ENCODE data around the gene ALB. TPM values are rescaled to one million over a fixed set of nuclear protein-coding genes. Genes with fewer than 3 reads are reported as not detected.

Gene ALB
- total and polyA plus RNA-seq, 11 donors, result 0.21 to 3.3 (median 0.76) TPM; not detected in 6

DNA sequence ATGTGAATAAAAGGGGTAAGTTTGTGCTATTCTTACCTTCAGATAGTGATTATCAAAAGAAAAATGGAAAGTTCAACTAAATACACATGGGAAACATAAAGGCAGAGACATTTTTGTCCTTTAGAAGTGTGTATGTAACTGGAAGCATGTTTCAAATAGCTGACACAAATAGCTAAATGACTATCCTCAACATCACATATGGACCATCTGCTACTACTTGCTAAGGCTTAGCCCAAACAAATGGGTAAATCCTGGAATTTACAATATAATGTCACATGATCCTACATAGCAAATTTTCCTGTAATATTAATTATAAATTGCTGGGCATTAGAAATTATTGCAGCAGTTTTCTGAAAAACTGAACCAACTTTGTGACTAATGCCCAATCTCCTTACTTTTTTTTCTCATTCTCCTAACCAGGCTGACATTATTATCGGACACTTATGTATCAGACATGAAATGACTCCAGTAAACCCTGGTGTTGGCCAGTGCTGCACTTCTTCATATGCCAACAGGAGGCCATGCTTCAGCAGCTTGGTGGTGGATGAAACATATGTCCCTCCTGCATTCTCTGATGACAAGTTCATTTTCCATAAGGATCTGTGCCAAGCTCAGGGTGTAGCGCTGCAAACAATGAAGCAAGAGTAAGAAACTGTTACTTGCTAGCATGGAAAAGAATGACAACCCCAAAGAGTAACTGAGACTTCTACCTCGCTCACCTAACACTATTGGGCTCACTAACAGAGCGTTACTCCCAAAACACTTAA lies 48.1 kb downstream of the ALB start:
- no peak for TF ChIP-seq POLR2A (IDR thresholded peaks at IDR 0.05)
- TF ChIP-seq, protein P1, sequence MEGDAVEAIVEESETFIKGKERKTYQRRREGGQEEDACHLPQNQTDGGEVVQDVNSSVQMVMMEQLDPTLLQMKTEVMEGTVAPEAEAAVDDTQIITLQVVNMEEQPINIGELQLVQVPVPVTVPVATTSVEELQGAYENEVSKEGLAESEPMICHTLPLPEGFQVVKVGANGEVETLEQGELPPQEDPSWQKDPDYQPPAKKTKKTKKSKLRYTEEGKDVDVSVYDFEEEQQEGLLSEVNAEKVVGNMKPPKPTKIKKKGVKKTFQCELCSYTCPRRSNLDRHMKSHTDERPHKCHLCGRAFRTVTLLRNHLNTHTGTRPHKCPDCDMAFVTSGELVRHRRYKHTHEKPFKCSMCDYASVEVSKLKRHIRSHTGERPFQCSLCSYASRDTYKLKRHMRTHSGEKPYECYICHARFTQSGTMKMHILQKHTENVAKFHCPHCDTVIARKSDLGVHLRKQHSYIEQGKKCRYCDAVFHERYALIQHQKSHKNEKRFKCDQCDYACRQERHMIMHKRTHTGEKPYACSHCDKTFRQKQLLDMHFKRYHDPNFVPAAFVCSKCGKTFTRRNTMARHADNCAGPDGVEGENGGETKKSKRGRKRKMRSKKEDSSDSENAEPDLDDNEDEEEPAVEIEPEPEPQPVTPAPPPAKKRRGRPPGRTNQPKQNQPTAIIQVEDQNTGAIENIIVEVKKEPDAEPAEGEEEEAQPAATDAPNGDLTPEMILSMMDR (IDR thresholded peaks at IDR 0.05), result no peak
- Histone ChIP-seq H3K27ac (no peak overlapping the region), H3K27me3 (no peaks in the 10 kb centered on the region), H3K9me3 (no peaks in the 10 kb centered on the region), H3K4me1 (peaks cover 0 to 4% (median 0%) of the 10 kb centered on the region in 12 donors), H3K36me3 (no peaks in the 10 kb centered on the region), H3K4me3 (no peak overlapping the region)
- intact Hi-C loops (cut with DNase I), result no loop called here
- no peak for DNase-seq
- 83 to 90% (median 86%) methylated on average over 4 of the region's 4 CpGs for WGBS, 4 donors
- no peak for ATAC-seq

DNA sequence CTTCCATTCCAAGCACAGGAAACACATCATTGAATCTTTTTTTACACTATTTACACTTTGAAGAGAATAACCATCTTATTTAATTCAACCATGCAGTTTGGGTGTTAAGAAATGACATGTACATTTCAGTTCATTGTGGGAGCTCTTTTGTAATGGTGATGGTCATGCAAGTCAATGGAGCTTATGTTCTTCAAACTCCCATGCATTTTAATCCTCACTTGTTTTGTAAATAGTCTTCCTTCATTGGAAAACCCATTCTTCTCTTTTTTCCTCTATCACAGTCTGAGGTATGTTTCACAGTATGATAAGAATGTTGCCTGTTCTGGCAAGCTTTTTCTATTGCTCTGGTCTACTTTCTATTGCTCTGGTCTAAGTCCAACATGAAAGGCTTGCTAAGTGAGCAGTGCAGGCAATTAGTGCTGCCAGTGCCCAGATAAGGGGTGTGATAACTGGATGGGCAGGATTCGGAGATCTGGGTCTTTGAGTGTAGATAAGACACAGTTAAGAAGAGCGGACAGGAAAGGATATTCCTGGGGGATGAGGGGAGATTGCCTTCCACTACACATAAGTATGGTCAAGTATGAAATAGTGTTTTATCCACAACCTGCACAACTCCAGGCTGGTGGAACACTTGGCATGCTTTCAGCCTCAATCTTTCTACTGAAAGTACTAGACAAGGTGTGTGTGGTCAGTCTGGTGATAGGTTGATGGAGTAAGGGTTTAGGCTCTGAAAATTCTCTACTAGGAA lies 49.0 kb downstream of the ALB start:
- intact Hi-C loops (cut with DNase I), result no loop called here
- no peak overlapping the region for H3K27ac ChIP-seq
- H3K36me3 ChIP-seq, result no peaks in the 10 kb centered on the region
- H3K9me3 ChIP-seq, result no peaks in the 10 kb centered on the region
- H3K4me3 ChIP-seq, result no peak overlapping the region
- WGBS, 4 donors, result 44 to 57% (median 47%) methylated on average over 2 of the region's 2 CpGs
- ATAC-seq (no peak), DNase-seq (no peak)
- no peak for TF ChIP-seq POLR2A (IDR thresholded peaks at IDR 0.05)
- TF ChIP-seq, protein P1 (IDR thresholded peaks at IDR 0.05), result no peak
- H3K4me1 ChIP-seq, result peaks cover 0 to 4% (median 0%) of the 10 kb centered on the region in 12 donors
- no peaks in the 10 kb centered on the region for H3K27me3 ChIP-seq

DNA sequence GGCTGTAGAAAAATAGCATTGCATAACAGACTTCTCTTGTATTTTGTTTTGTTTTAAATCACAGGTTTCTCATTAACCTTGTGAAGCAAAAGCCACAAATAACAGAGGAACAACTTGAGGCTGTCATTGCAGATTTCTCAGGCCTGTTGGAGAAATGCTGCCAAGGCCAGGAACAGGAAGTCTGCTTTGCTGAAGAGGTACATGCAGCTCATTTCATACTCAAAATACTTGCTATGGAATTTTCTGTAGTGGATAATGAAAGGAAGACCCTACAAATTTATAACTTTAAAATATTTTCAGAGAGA lies 49.6 kb downstream of the ALB start:
- DNase-seq, result no peak
- no peak for ATAC-seq
- intact Hi-C loops (cut with DNase I), result no loop called here
- no peak overlapping the region for H3K4me3 ChIP-seq
- TF ChIP-seq, protein P1 (IDR thresholded peaks at IDR 0.05), result no peak
- TF ChIP-seq POLR2A (IDR thresholded peaks at IDR 0.05), result no peak
- H3K36me3 ChIP-seq, result no peaks in the 10 kb centered on the region
- no peaks in the 10 kb centered on the region for H3K9me3 ChIP-seq
- peaks cover 0 to 4% (median 0%) of the 10 kb centered on the region in 12 donors for H3K4me1 ChIP-seq
- no peak overlapping the region for H3K27ac ChIP-seq
- H3K27me3 ChIP-seq, result no peaks in the 10 kb centered on the region

DNA sequence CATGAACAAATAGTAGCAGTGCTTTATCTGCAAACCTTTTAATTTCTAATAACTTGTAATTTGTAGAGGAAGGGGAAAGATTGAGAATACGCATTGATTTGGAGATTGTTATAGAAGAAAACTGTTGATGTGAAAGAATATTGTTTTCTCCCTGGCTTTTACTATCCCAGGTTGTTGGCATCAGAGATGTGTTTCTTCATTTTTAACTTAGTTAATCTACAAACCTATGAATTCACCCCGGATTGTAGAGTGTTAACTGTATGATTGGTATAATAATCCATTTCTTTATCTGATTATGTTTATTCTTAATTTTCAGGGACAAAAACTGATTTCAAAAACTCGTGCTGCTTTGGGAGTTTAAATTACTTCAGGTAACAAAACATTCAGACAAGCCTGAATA lies 50.8 kb downstream of the ALB start:
- TF ChIP-seq POLR2A (IDR thresholded peaks at IDR 0.05), result no peak
- TF ChIP-seq, protein P1 (IDR thresholded peaks at IDR 0.05), result no peak
- ATAC-seq (no peak), DNase-seq (no peak)
- H3K27ac ChIP-seq, result no peak overlapping the region
- no peaks in the 10 kb centered on the region for H3K36me3 ChIP-seq
- no peaks in the 10 kb centered on the region for H3K9me3 ChIP-seq
- WGBS, 4 donors, result 83 to 86% (median 86%) methylated on average over 3 of the region's 3 CpGs
- no peaks in the 10 kb centered on the region for H3K27me3 ChIP-seq
- no peak overlapping the region for H3K4me3 ChIP-seq
- intact Hi-C loops (cut with DNase I), result no loop called here
- H3K4me1 ChIP-seq, result peaks cover 0 to 3% (median 0%) of the 10 kb centered on the region in 12 donors
